ENCODE measurements around the gene PLPP1. TPM values are rescaled to one million over a fixed set of nuclear protein-coding genes. Genes with fewer than 3 reads are reported as not detected.

PLPP1 gene
- total RNA-seq, 1 experiment from 2014 or later: 7.5 TPM

- TF ChIP-seq, protein P1, sequence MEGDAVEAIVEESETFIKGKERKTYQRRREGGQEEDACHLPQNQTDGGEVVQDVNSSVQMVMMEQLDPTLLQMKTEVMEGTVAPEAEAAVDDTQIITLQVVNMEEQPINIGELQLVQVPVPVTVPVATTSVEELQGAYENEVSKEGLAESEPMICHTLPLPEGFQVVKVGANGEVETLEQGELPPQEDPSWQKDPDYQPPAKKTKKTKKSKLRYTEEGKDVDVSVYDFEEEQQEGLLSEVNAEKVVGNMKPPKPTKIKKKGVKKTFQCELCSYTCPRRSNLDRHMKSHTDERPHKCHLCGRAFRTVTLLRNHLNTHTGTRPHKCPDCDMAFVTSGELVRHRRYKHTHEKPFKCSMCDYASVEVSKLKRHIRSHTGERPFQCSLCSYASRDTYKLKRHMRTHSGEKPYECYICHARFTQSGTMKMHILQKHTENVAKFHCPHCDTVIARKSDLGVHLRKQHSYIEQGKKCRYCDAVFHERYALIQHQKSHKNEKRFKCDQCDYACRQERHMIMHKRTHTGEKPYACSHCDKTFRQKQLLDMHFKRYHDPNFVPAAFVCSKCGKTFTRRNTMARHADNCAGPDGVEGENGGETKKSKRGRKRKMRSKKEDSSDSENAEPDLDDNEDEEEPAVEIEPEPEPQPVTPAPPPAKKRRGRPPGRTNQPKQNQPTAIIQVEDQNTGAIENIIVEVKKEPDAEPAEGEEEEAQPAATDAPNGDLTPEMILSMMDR (IDR thresholded peaks at IDR 0.05; ENCODE audit: unreplicated experiment): no peak
- intact Hi-C loops (cut with micrococcal nuclease): no loop called here
- Mint-ChIP-seq H3K4me1 (ENCODE audit: insufficient read depth, unreplicated experiment) (no peaks in the 10 kb centered on the region), H3K9me3 (ENCODE audit: unreplicated experiment) (no peaks in the 10 kb centered on the region), H3K27ac (ENCODE audit: low read depth, unreplicated experiment) (no peak overlapping the region), H3K36me3 (ENCODE audit: insufficient read depth, unreplicated experiment) (peaks cover 72% of the 10 kb centered on the region), H3K27me3 (ENCODE audit: insufficient read depth, unreplicated experiment) (no peaks in the 10 kb centered on the region), H3K4me3 (ENCODE audit: unreplicated experiment) (no peak overlapping the region)
- POLR2A ChIA-PET: no interaction called here
- no peak for DNase-seq (ENCODE audit: unreplicated experiment)
- BruUV-seq (replicated peaks): no TSS peak
- CTCF ChIA-PET: interaction anchor here (0.7 to 2.1 kb wide), 2 partner anchors 10 to 14 kb away, joined by 3 to 10 read pairs; no protein-coding TSS in a partner anchor
These were observed 143.1 kb downstream of the PLPP1 start for GRCh38 chr5:55391707-55392106.

GRCh38 chr5:55387865-55388264 lies 146.9 kb downstream of the PLPP1 start:
- H3K27ac Mint-ChIP-seq (ENCODE audit: low read depth, unreplicated experiment): no peak overlapping the region
- no peaks in the 10 kb centered on the region for H3K27me3 Mint-ChIP-seq (ENCODE audit: insufficient read depth, unreplicated experiment)
- no peak overlapping the region for H3K4me3 Mint-ChIP-seq (ENCODE audit: unreplicated experiment)
- peaks cover 13% of the 10 kb centered on the region for H3K9me3 Mint-ChIP-seq (ENCODE audit: unreplicated experiment)
- intact Hi-C loops (cut with micrococcal nuclease): no loop called here
- DNase-seq (ENCODE audit: unreplicated experiment): no peak
- TF ChIP-seq, protein P1 (IDR thresholded peaks at IDR 0.05; ENCODE audit: unreplicated experiment): no peak
- H3K36me3 Mint-ChIP-seq (ENCODE audit: insufficient read depth, unreplicated experiment): peaks cover 83% of the 10 kb centered on the region
- no TSS peak for BruUV-seq (replicated peaks)
- H3K4me1 Mint-ChIP-seq (ENCODE audit: insufficient read depth, unreplicated experiment): peaks cover 9% of the 10 kb centered on the region
- CTCF ChIA-PET: no interaction called here
- POLR2A ChIA-PET: no interaction called here

GRCh38 chr5:55386356-55386755 lies 148.4 kb downstream of the PLPP1 start:
- intact Hi-C loops (cut with micrococcal nuclease): no loop called here
- Mint-ChIP-seq H3K4me3 (ENCODE audit: unreplicated experiment) (no peak overlapping the region), H3K27me3 (ENCODE audit: insufficient read depth, unreplicated experiment) (no peaks in the 10 kb centered on the region), H3K27ac (ENCODE audit: low read depth, unreplicated experiment) (no peak overlapping the region), H3K4me1 (ENCODE audit: insufficient read depth, unreplicated experiment) (peaks cover 9% of the 10 kb centered on the region), H3K36me3 (ENCODE audit: insufficient read depth, unreplicated experiment) (peaks cover 76% of the 10 kb centered on the region), H3K9me3 (ENCODE audit: unreplicated experiment) (peaks cover 13% of the 10 kb centered on the region)
- BruUV-seq (replicated peaks): no TSS peak
- no peak for DNase-seq (ENCODE audit: unreplicated experiment)
- CTCF ChIA-PET: no interaction called here
- POLR2A ChIA-PET: interaction anchor here (0.6 to 0.7 kb wide), 2 partner anchors 8 to 23 kb away, joined by 3 read pairs; no protein-coding TSS in a partner anchor
- TF ChIP-seq, protein P1 (IDR thresholded peaks at IDR 0.05; ENCODE audit: unreplicated experiment): no peak

- H3K9me3 Mint-ChIP-seq (ENCODE audit: unreplicated experiment): peaks cover 13% of the 10 kb centered on the region
- POLR2A ChIA-PET: interaction anchor here (0.6 to 0.7 kb wide), 2 partner anchors 8 to 23 kb away, joined by 3 read pairs; no protein-coding TSS in a partner anchor
- H3K4me1 Mint-ChIP-seq (ENCODE audit: insufficient read depth, unreplicated experiment): peaks cover 9% of the 10 kb centered on the region
- intact Hi-C loops (cut with micrococcal nuclease): no loop called here
- CTCF ChIA-PET: no interaction called here
- no peak overlapping the region for H3K4me3 Mint-ChIP-seq (ENCODE audit: unreplicated experiment)
- no peaks in the 10 kb centered on the region for H3K27me3 Mint-ChIP-seq (ENCODE audit: insufficient read depth, unreplicated experiment)
- BruUV-seq (replicated peaks): no TSS peak
- H3K27ac Mint-ChIP-seq (ENCODE audit: low read depth, unreplicated experiment): no peak overlapping the region
- TF ChIP-seq, protein P1 (IDR thresholded peaks at IDR 0.05; ENCODE audit: unreplicated experiment): no peak
- no peak for DNase-seq (ENCODE audit: unreplicated experiment)
- H3K36me3 Mint-ChIP-seq (ENCODE audit: insufficient read depth, unreplicated experiment): peaks cover 76% of the 10 kb centered on the region
These were observed 148.9 kb downstream of the PLPP1 start for GRCh38 chr5:55385846-55386245.
